Muscle layer of colon (tissue), 2 donors: Measurements from ENCODE around the gene HNRNPC.
"Not testable (repeated sequence)": the region's sequence is repeated elsewhere in the genome, so short reads cannot be mapped to it uniquely, and the experiment has no call there.

Source experiments
- H3K27ac ChIP-seq: one replicate; pipeline ENCODE4 v1.7.0; 2013; ENCODE audit warnings: low read depth, mild to moderate bottlenecking, low read length, moderate library complexity
- H3K27me3 ChIP-seq, 2 donors: one replicate each; pipeline ENCODE4 v1.7.0; 2013; ENCODE audit warnings: low read length in 2 of 2, mild to moderate bottlenecking in 2 of 2; ENCODE audit not compliant: insufficient read depth in 2 of 2, control insufficient read depth in 1 of 2
- H3K36me3 ChIP-seq: one replicate; pipeline ENCODE4 v1.7.0; 2013; ENCODE audit warnings: mild to moderate bottlenecking, low read length; ENCODE audit not compliant: insufficient read depth
- H3K4me1 ChIP-seq: one replicate; pipeline ENCODE4 v1.7.0; 2013; ENCODE audit warnings: mild to moderate bottlenecking, low read length; ENCODE audit not compliant: insufficient read depth
- H3K4me3 ChIP-seq, 2 donors: one replicate each; pipeline ENCODE4 v1.7.0; 2013; ENCODE audit warnings: low read length in 2 of 2, low read depth in 1 of 2, mild to moderate bottlenecking in 1 of 2, moderate library complexity in 1 of 2
- H3K9ac ChIP-seq: one replicate; pipeline ENCODE4 v1.7.0; 2013; ENCODE audit warnings: low read length
- H3K9me3 ChIP-seq: one replicate; pipeline ENCODE4 v1.7.0; 2013; ENCODE audit warnings: mild to moderate bottlenecking, low read length
- donor health status: abdominal sarcoma.
- donor health status: Adenocarcinoma of cecum.

The HNRNPC gene

DNA sequence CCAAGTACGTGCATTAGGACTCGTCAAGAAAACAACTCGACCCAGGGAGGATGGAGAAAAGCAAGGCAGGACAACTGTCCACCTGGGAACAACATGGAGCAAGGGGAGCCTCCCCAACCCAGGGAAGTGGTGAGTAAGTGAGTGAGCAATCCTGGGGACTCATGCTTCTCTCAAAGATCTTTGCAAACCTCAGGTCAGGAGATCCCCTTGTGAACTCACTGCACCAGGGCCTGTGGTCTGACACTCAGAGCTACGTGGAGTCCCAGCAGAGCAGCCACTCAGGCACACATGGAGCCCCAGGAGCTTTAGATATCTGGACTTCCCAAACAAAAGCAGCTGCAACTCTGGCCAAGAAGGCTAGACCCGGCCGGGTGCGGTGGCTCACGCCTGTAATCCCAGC lies 101.2 kb downstream of the HNRNPC start:
- H3K27ac ChIP-seq = no peak overlapping the region
- H3K4me3 ChIP-seq = no peak overlapping the region
- H3K36me3 ChIP-seq = no peaks in the 10 kb centered on the region
- no peaks in the 10 kb centered on the region for H3K27me3 ChIP-seq
- no peak overlapping the region for H3K9ac ChIP-seq
- no peaks in the 10 kb centered on the region for H3K9me3 ChIP-seq
- H3K4me1 ChIP-seq = no peaks in the 10 kb centered on the region

DNA sequence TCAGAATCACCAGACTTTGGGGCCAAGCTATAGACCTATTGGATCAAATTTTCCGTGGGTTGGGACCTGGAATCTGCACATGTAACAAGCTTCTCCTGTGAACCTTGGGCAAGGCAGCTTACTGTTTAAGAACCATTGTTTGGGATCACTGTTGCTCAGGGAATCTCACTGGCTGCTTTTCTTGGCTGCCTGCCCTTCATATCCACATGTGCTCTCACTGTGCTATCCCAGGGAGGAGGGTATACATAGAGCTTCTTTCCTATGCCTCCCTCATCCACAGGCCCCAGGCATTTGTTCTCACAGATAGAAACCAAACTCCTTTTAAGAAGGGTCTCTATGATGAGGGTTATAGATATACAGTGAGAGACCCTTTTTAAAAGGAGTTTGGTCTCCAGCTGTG lies 103.6 kb downstream of the HNRNPC start:
- H3K9me3 ChIP-seq, H3K36me3 ChIP-seq, H3K27me3 ChIP-seq, H3K9ac ChIP-seq, H3K4me1 ChIP-seq, H3K27ac ChIP-seq, H3K4me3 ChIP-seq: not testable (repeated sequence)

DNA sequence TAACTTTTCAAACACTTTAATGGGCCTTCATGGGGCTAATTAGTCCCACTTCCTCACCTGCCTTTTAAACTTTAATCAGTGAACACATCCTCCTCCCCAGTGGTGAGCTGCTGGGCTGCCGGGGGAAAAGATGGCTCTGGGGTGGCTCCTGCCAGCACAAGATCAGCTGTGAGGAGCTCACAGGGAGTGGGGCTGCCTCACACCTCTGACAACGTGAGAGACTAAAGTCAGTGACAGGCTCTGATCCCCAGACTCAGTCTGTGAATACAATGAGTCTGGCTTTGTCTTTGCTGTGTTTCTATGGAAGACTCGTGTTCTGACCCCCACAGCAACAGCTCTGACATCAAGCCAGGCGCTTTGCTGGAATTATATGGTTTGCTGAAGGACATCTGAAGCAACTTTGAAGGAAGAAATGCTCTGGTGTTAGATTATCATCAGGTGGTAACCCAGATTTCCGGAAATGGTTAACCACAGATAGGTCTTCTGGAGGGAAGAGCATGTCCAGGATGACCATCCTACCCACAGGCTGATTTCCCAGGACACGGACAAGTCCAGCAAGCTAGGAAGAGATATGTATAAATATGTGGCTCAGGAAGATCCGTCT lies 104.1 kb downstream of the HNRNPC start:
- H3K27ac ChIP-seq, H3K36me3 ChIP-seq, H3K27me3 ChIP-seq, H3K9me3 ChIP-seq, H3K4me1 ChIP-seq, H3K4me3 ChIP-seq, H3K9ac ChIP-seq: not testable (repeated sequence)

DNA sequence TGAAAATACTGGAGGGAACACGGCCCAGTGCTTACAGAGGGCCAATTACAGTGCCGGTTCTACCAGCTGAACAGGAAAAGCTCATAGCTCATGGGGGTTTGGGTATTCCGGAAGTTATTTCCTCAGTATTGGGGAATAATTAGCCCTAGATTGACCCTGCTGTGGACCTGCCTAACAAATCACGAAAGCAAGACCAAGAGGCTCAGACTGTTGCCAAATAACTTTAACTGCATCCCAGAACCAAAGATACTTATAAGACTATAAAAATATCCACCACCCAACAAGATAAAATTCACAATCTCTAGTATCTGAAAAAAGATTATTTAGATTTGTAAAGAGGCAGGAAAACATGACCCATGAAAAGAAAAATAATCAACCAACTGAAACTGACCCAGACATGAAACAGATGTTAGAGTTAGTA lies 105.4 kb downstream of the HNRNPC start:
- H3K27ac ChIP-seq = no peak overlapping the region
- H3K27me3 ChIP-seq = no peaks in the 10 kb centered on the region
- H3K4me3 ChIP-seq = no peak overlapping the region
- H3K9ac ChIP-seq = no peak overlapping the region
- H3K9me3 ChIP-seq = no peaks in the 10 kb centered on the region
- no peaks in the 10 kb centered on the region for H3K36me3 ChIP-seq
- no peaks in the 10 kb centered on the region for H3K4me1 ChIP-seq

DNA sequence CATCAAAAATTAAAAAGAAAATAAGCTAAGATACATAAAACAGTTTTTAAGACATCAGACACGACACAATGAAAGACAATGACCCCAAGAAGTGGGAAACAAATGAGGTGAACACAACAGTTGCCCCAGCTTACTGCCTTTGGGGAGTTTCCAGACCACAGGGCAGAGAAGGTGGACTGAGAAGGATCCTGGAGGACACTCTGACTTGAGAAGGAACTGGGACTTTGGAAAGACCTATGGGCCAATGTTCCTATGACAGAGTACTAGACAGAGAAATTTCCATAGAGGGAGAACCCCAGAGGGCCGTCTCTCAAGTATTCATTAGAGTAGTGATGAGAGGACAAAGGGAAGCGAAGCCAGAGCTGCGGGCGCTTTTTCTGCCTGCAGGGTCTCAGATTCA lies 107.2 kb downstream of the HNRNPC start:
- Histone ChIP-seq H3K9ac (no peak overlapping the region), H3K4me1 (no peaks in the 10 kb centered on the region), H3K36me3 (no peaks in the 10 kb centered on the region), H3K9me3 (no peaks in the 10 kb centered on the region), H3K27me3 (no peaks in the 10 kb centered on the region), H3K4me3 (no peak overlapping the region), H3K27ac (no peak overlapping the region)

DNA sequence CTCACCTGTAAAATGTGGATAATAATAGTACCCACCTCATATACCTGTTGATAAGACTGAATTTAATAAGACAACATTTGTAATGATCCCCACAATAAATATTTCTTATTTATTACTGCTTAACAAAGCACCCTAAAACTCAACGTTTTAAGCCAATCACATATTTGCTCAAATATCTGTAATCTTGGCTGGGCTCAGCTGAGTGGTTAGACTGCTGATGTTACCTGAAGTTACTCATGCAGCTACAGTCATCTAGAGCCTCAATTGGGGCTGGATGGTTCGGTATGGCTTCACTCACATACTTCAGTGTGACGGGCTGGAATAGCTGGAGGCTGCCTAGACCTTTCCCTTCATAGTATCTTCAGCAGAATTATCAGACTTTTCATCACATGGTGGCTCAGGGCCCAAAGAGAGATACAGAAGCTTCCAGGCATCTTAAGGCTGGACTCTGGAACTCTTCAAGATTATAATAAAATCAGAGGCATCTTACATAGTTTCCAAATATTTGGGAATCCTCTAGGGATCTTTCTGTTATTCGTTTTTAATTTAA lies 109.1 kb downstream of the HNRNPC start:
- no peaks in the 10 kb centered on the region for H3K27me3 ChIP-seq
- no peak overlapping the region for H3K27ac ChIP-seq
- no peak overlapping the region for H3K9ac ChIP-seq
- H3K4me3 ChIP-seq = no peak overlapping the region
- H3K4me1 ChIP-seq = no peaks in the 10 kb centered on the region
- H3K9me3 ChIP-seq = no peaks in the 10 kb centered on the region
- H3K36me3 ChIP-seq = no peaks in the 10 kb centered on the region
